ENCODE data around the gene RANBP17.

Gene RANBP17

DNA sequence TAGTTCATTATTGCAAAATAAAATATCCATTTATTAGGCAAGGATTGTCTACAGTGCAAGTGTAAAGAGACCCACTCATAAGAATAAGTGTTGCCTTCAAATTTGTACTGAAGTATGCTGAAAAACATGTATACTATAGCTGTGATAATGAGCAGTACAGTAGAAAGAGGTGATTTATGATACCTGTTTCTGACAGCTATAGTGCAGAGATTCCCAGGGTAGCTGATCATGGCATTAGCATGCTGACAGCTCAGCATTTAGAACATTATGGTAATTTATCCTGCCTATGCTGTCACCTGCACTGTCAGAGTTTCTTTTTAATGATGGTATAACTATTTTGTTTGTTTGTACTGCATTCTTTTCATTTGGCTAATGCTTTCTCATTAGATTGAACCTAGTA is 269.7 kb downstream of the RANBP17 start:
- no peak overlapping the region for H3K4me3 ChIP-seq (ENCODE audit: low read depth in 1 of 2, low read length in 2 of 2)
- H3K27ac ChIP-seq (ENCODE audit: low read length), result no peak overlapping the region
- no peaks in the 10 kb centered on the region for H3K27me3 ChIP-seq (ENCODE audit: low read depth, low read length)
- no peaks in the 10 kb centered on the region for H3K36me3 ChIP-seq (ENCODE audit: control insufficient read depth in 1 of 2, insufficient read depth in 2 of 2, low read length in 2 of 2)
- no peaks in the 10 kb centered on the region for H3K9me3 ChIP-seq (ENCODE audit: control insufficient read depth in 1 of 2, low read length in 2 of 2)
- H3K4me1 ChIP-seq (ENCODE audit: control insufficient read depth in 1 of 2, insufficient read depth in 2 of 2, low read length in 2 of 2), result no peaks in the 10 kb centered on the region

DNA sequence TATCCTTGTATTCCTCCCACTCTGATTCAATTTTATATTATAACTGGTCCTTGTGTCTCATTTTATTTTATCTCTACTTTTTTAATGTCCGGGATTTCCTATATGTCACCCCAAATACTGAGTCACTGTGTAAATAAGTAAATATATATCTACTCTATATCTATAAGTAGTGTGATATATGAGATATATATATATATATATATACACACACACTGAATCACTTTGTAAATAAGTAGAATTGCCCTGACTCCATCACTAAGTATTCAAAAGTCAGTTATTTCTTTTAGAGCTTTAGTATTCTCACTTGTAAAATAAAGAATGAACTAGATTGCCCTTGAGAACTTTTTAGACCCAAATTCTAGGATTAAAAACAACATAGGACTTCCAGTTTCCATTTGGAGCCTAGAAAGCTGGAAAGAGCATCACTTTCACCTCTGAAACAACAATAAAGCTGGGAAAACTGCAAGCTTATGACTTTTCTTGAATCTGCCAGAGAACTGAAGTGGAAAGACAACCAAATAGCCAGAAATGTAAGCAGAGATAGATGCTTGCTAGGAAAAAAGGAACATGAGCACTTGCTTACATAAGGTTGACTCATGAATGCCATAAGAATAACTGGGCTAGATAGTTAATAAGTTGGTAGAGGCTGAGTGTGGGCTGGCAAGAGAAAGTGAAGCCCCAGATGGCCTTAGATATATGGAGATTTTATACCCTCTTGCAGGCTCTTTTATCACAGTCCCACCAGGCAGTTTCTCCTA is 276.1 kb downstream of the RANBP17 start:
- H3K36me3 ChIP-seq (ENCODE audit: control insufficient read depth in 1 of 2, insufficient read depth in 2 of 2, low read length in 2 of 2), result no peaks in the 10 kb centered on the region
- H3K27me3 ChIP-seq (ENCODE audit: low read depth, low read length), result no peaks in the 10 kb centered on the region
- H3K4me3 ChIP-seq (ENCODE audit: low read depth in 1 of 2, low read length in 2 of 2), result no peak overlapping the region
- no peaks in the 10 kb centered on the region for H3K4me1 ChIP-seq (ENCODE audit: control insufficient read depth in 1 of 2, insufficient read depth in 2 of 2, low read length in 2 of 2)
- no peaks in the 10 kb centered on the region for H3K9me3 ChIP-seq (ENCODE audit: control insufficient read depth in 1 of 2, low read length in 2 of 2)
- no peak overlapping the region for H3K27ac ChIP-seq (ENCODE audit: low read length)

DNA sequence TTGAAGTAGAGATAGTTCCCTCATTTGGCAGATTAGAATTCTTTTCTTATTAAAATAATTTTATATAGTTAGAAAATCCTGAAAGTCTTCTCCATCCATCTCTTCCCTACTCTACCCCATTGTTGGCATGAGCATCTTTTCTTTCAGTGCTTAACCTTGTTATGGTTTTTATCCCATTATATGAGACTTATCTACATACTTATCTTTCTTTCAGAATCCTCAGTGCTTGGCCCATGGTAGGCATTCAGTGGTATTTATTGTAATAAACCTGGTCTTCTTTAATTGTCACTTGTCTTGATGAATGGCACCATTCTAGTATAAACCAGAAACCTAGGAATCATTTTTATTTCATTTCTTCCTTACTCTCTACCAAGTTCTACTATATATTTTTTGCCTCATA is 277.4 kb downstream of the RANBP17 start:
- Histone ChIP-seq H3K36me3 (ENCODE audit: control insufficient read depth in 1 of 2, insufficient read depth in 2 of 2, low read length in 2 of 2) (no peaks in the 10 kb centered on the region), H3K4me3 (ENCODE audit: low read depth in 1 of 2, low read length in 2 of 2) (no peak overlapping the region), H3K4me1 (ENCODE audit: control insufficient read depth in 1 of 2, insufficient read depth in 2 of 2, low read length in 2 of 2) (no peaks in the 10 kb centered on the region), H3K27me3 (ENCODE audit: low read depth, low read length) (no peaks in the 10 kb centered on the region), H3K27ac (ENCODE audit: low read length) (no peak overlapping the region), H3K9me3 (ENCODE audit: control insufficient read depth in 1 of 2, low read length in 2 of 2) (no peaks in the 10 kb centered on the region)

DNA sequence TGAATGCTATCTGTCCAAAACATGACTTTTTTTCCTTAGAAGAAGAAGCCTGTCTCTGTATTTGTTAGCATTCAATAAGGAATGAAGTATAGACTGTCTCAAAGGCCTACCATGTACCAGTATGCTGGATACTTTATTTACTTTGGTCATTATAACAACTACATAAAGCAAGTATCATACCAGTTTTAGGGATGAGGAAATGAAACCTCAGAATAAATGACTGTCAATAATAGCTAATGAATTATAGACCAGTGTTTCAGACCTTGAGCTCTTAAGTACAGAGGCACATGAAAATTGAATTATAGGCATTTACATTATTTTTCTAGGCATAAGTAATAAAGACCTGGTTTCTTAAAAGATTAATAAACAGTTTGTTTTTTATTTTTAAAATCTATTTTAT is 280.8 kb downstream of the RANBP17 start:
- no peaks in the 10 kb centered on the region for H3K9me3 ChIP-seq (ENCODE audit: control insufficient read depth in 1 of 2, low read length in 2 of 2)
- H3K4me3 ChIP-seq (ENCODE audit: low read depth in 1 of 2, low read length in 2 of 2), result no peak overlapping the region
- H3K4me1 ChIP-seq (ENCODE audit: control insufficient read depth in 1 of 2, insufficient read depth in 2 of 2, low read length in 2 of 2), result no peaks in the 10 kb centered on the region
- H3K27ac ChIP-seq (ENCODE audit: low read length), result no peak overlapping the region
- H3K27me3 ChIP-seq (ENCODE audit: low read depth, low read length), result no peaks in the 10 kb centered on the region
- H3K36me3 ChIP-seq (ENCODE audit: control insufficient read depth in 1 of 2, insufficient read depth in 2 of 2, low read length in 2 of 2), result no peaks in the 10 kb centered on the region

DNA sequence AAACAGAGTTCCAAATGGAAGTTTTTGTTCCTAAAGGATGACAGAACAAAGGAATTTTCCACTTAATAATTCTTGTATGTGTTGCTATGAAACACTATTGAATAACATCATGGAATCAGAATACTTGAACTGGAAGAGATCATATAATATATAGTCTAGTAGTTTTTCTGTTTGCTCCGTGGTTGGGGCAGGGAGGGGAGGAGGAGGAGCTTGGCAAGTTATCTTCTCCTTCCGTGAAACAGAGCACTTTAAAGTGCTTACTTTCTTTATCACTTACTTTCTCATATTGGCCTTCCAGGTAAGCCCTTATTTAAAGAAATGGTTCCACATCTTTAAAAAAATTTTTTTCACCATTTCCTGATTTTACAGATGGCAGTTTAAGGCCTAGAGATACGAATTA is 281.4 kb downstream of the RANBP17 start:
- Histone ChIP-seq H3K27me3 (ENCODE audit: low read depth, low read length) (no peaks in the 10 kb centered on the region), H3K4me3 (ENCODE audit: low read depth in 1 of 2, low read length in 2 of 2) (no peak overlapping the region), H3K9me3 (ENCODE audit: control insufficient read depth in 1 of 2, low read length in 2 of 2) (no peaks in the 10 kb centered on the region), H3K4me1 (ENCODE audit: control insufficient read depth in 1 of 2, insufficient read depth in 2 of 2, low read length in 2 of 2) (no peaks in the 10 kb centered on the region), H3K36me3 (ENCODE audit: control insufficient read depth in 1 of 2, insufficient read depth in 2 of 2, low read length in 2 of 2) (no peaks in the 10 kb centered on the region), H3K27ac (ENCODE audit: low read length) (no peak overlapping the region)

DNA sequence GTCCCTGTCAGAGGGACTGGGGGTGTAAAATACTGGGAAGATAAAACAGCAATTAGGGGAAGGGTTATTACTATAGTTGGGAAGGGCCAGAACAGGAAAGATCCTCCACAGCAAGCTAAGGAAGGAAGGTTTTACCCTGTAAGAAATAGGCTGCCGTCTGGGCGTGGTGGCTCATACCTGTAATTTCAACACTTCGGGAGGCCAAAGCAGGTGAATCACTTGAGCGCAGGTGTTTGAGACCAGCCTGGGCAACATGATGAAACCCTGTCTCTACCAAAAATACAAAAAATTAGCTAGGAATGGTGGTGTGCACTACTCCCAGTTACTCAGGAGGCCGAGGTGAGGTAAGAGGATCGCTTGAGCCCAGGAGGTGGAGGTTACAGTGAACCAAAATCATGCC is 282.1 kb downstream of the RANBP17 start:
- Histone ChIP-seq H3K9me3 (ENCODE audit: control insufficient read depth in 1 of 2, low read length in 2 of 2) (no peaks in the 10 kb centered on the region), H3K4me1 (ENCODE audit: control insufficient read depth in 1 of 2, insufficient read depth in 2 of 2, low read length in 2 of 2) (no peaks in the 10 kb centered on the region), H3K4me3 (ENCODE audit: low read depth in 1 of 2, low read length in 2 of 2) (no peak overlapping the region), H3K27ac (ENCODE audit: low read length) (no peak overlapping the region), H3K27me3 (ENCODE audit: low read depth, low read length) (no peaks in the 10 kb centered on the region), H3K36me3 (ENCODE audit: control insufficient read depth in 1 of 2, insufficient read depth in 2 of 2, low read length in 2 of 2) (no peaks in the 10 kb centered on the region)

DNA sequence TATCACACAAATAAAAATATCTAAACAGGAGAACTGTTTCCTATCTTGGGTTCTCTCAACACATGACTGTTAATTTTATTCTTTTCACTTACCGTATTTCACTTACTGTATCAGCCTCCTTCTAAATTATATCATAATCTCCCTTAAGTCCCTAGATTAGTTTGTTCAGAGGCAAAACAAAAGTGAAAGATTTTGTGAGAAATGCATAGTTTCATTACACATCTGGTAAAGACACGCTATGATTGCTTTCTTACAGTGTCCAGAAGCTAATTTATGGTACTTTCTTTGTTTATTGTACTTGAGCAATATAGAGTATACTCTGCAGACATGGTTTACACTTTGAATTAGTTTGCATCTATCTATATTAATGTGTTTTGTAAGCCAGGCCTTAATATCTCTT is 287.5 kb downstream of the RANBP17 start:
- H3K9me3 ChIP-seq (ENCODE audit: control insufficient read depth in 1 of 2, low read length in 2 of 2), result no peaks in the 10 kb centered on the region
- H3K27ac ChIP-seq (ENCODE audit: low read length), result no peak overlapping the region
- no peak overlapping the region for H3K4me3 ChIP-seq (ENCODE audit: low read depth in 1 of 2, low read length in 2 of 2)
- H3K4me1 ChIP-seq (ENCODE audit: control insufficient read depth in 1 of 2, insufficient read depth in 2 of 2, low read length in 2 of 2), result no peaks in the 10 kb centered on the region
- H3K36me3 ChIP-seq (ENCODE audit: control insufficient read depth in 1 of 2, insufficient read depth in 2 of 2, low read length in 2 of 2), result no peaks in the 10 kb centered on the region
- no peaks in the 10 kb centered on the region for H3K27me3 ChIP-seq (ENCODE audit: low read depth, low read length)

DNA sequence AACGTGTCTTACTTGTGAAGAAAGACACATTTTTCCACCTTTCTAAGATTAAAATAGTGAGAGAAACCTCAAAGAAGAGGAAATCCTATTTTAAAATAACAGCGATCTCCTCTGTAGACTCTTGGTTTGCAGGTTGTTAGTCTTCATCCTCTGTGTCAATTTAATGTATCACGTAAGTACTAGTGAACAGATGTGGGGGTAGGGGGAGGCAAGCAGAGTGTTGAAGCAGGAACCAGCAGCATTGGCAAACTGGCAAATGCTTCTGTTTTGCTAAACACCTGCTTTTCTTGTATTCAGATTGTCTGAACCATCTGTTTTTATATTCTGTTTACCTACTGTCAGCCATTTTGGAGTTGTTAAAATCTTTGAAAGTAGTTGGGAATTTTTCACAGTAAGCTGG is 288.0 kb downstream of the RANBP17 start:
- Histone ChIP-seq H3K4me1 (ENCODE audit: control insufficient read depth in 1 of 2, insufficient read depth in 2 of 2, low read length in 2 of 2) (no peaks in the 10 kb centered on the region), H3K9me3 (ENCODE audit: control insufficient read depth in 1 of 2, low read length in 2 of 2) (no peaks in the 10 kb centered on the region), H3K36me3 (ENCODE audit: control insufficient read depth in 1 of 2, insufficient read depth in 2 of 2, low read length in 2 of 2) (no peaks in the 10 kb centered on the region), H3K27me3 (ENCODE audit: low read depth, low read length) (no peaks in the 10 kb centered on the region), H3K4me3 (ENCODE audit: low read depth in 1 of 2, low read length in 2 of 2) (no peak overlapping the region), H3K27ac (ENCODE audit: low read length) (no peak overlapping the region)

DNA sequence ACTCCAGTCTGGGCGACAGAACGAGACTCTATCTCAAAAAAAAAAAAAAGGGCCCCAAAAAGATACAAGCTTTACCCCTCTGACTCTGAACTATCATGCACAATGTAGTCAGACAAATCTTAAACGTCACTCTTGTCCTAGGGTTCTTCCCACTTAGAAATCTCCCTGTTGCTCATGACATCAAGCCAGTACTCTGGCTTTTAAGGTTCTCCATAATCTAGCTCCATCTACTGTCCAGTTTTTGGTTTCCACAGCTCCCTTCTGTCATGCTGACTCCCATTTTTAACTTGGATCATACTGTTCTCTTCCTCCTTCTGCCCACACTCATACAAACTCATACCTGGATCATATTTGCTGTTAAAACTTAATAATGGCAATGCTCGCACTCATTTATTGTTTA is 290.6 kb downstream of the RANBP17 start:
- no peaks in the 10 kb centered on the region for H3K4me1 ChIP-seq (ENCODE audit: control insufficient read depth in 1 of 2, insufficient read depth in 2 of 2, low read length in 2 of 2)
- H3K36me3 ChIP-seq (ENCODE audit: control insufficient read depth in 1 of 2, insufficient read depth in 2 of 2, low read length in 2 of 2), result no peaks in the 10 kb centered on the region
- H3K4me3 ChIP-seq (ENCODE audit: low read depth in 1 of 2, low read length in 2 of 2), result no peak overlapping the region
- H3K27ac ChIP-seq (ENCODE audit: low read length), result no peak overlapping the region
- H3K9me3 ChIP-seq (ENCODE audit: control insufficient read depth in 1 of 2, low read length in 2 of 2), result no peaks in the 10 kb centered on the region
- no peaks in the 10 kb centered on the region for H3K27me3 ChIP-seq (ENCODE audit: low read depth, low read length)

DNA sequence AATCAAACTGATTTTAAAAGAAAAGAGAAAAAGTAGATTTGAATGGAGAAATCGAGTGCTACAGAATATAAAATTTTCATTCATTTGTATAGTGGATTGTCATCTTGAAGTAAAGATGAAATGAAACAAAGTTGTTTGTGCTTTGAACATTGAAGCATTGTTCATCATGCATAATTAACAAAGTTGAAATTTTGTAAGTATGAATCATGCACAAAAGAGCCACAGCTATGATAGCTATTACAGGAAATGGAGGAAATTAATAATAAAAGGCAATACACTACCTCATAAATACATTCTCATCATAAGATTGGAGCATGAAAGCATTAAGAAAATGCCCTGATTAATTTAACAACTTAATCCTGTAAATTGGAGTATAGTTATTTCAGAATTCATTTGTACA is 293.8 kb downstream of the RANBP17 start:
- Histone ChIP-seq H3K9me3 (ENCODE audit: control insufficient read depth in 1 of 2, low read length in 2 of 2) (no peaks in the 10 kb centered on the region), H3K27ac (ENCODE audit: low read length) (no peak overlapping the region), H3K36me3 (ENCODE audit: control insufficient read depth in 1 of 2, insufficient read depth in 2 of 2, low read length in 2 of 2) (no peaks in the 10 kb centered on the region), H3K27me3 (ENCODE audit: low read depth, low read length) (no peaks in the 10 kb centered on the region), H3K4me3 (ENCODE audit: low read depth in 1 of 2, low read length in 2 of 2) (no peak overlapping the region), H3K4me1 (ENCODE audit: control insufficient read depth in 1 of 2, insufficient read depth in 2 of 2, low read length in 2 of 2) (no peaks in the 10 kb centered on the region)

DNA sequence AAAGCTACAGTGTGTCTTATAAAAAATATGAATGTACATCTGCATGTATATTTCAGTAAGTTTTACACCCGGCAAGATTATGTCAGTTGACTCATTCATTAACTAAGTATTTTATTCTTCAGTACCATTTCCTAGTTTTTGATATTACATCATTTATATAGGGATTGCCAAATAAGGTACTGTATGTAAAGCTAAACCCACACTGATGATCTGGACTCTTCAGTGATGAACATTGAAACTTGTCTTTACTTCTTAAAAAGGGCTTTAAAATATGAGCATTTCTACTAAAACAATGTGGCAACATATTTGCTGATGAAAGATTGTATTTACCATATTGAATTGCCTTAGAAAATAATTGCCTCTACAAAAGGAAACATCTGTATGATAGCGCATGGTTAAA is 295.5 kb downstream of the RANBP17 start:
- Histone ChIP-seq H3K4me1 (ENCODE audit: control insufficient read depth in 1 of 2, insufficient read depth in 2 of 2, low read length in 2 of 2) (no peaks in the 10 kb centered on the region), H3K27me3 (ENCODE audit: low read depth, low read length) (no peaks in the 10 kb centered on the region), H3K9me3 (ENCODE audit: control insufficient read depth in 1 of 2, low read length in 2 of 2) (no peaks in the 10 kb centered on the region), H3K4me3 (ENCODE audit: low read depth in 1 of 2, low read length in 2 of 2) (no peak overlapping the region), H3K36me3 (ENCODE audit: control insufficient read depth in 1 of 2, insufficient read depth in 2 of 2, low read length in 2 of 2) (no peaks in the 10 kb centered on the region), H3K27ac (ENCODE audit: low read length) (no peak overlapping the region)

DNA sequence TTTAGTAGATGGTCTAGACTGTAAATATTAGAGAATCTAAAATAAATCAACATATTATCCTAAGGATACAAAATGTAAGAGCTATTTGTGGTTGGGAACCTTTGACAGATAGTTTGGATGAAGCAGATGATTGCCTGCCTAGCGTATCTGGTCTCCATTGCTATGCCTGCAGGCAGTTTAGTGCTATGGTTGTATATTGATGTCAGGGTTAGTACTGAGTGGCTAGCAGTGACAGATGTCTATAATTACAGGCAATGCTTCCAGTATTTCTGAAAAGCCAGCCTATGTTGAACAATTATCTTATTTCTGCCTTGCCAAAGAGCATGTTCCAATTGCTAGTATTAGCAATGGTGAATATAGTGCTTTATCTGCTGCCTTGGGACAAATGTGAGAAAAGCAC is 296.0 kb downstream of the RANBP17 start:
- H3K27ac ChIP-seq (ENCODE audit: low read length), result no peak overlapping the region
- H3K4me1 ChIP-seq (ENCODE audit: control insufficient read depth in 1 of 2, insufficient read depth in 2 of 2, low read length in 2 of 2), result no peaks in the 10 kb centered on the region
- H3K27me3 ChIP-seq (ENCODE audit: low read depth, low read length), result no peaks in the 10 kb centered on the region
- H3K9me3 ChIP-seq (ENCODE audit: control insufficient read depth in 1 of 2, low read length in 2 of 2), result no peaks in the 10 kb centered on the region
- H3K4me3 ChIP-seq (ENCODE audit: low read depth in 1 of 2, low read length in 2 of 2), result no peak overlapping the region
- no peaks in the 10 kb centered on the region for H3K36me3 ChIP-seq (ENCODE audit: control insufficient read depth in 1 of 2, insufficient read depth in 2 of 2, low read length in 2 of 2)

Data from muscle layer of duodenum (tissue), 2 donors.